Panc1 (cell line): ENCODE results near the gene HUNK.

ENCODE experiments used
- POLR2AphosphoS5 ChIP-seq: IDR thresholded peaks from 2 replicates; pipeline ENCODE4 v1.6.1; 2012; ENCODE audit warnings: mild to moderate bottlenecking, low read depth, low read length, moderate library complexity
- SIN3A ChIP-seq: IDR thresholded peaks from 2 replicates; pipeline ENCODE4 v1.6.1; 2012; ENCODE audit warnings: low read depth, mild to moderate bottlenecking, low read length, moderate library complexity, borderline replicate concordance; ENCODE audit not compliant: insufficient read depth
- TCF7L2 ChIP-seq: IDR thresholded peaks from 2 replicates; pipeline ENCODE4 v1.6.1; 2011; ENCODE audit warnings: mild to moderate bottlenecking, low read depth, low read length, inconsistent platforms
- TF ChIP-seq, protein P1 (sequence below): fragments of 450-650 bp; IDR thresholded peaks from 2 replicates; pipeline ENCODE4 v1.5.1; 2017; ENCODE audit warnings: mild to moderate bottlenecking
- TF ChIP-seq, protein P2 (sequence below), 2 experiments: IDR thresholded peaks; 2 replicates each; pipeline ENCODE4 v1.6.1; 2011 to 2012; ENCODE audit warnings: low read depth in 2 of 2, control low read depth in 1 of 2, low read length in 1 of 2, mild to moderate bottlenecking in 1 of 2, moderate library complexity in 1 of 2; ENCODE audit not compliant: insufficient read depth in 1 of 2

DNA sequence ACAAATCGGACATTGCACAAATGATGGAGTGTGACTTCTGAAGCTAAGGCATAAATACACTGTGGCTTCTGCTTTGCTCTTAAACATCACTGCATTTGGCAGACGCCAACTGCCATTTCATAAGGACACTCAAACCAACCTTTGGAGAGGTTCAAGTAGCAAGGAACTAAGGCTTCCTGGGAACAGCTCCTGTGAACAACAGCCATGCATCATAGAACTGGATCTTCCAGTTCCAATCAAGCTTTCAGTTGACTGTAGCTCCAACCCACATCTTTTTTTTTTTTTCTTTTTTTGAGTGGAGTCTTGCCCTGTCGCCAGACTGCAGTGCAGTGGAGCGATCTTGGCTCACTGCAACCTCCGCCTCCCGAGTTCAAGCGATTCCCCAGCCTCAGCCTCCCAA, 10.7 kb upstream of the HUNK start:
- TF ChIP-seq, protein P1, sequence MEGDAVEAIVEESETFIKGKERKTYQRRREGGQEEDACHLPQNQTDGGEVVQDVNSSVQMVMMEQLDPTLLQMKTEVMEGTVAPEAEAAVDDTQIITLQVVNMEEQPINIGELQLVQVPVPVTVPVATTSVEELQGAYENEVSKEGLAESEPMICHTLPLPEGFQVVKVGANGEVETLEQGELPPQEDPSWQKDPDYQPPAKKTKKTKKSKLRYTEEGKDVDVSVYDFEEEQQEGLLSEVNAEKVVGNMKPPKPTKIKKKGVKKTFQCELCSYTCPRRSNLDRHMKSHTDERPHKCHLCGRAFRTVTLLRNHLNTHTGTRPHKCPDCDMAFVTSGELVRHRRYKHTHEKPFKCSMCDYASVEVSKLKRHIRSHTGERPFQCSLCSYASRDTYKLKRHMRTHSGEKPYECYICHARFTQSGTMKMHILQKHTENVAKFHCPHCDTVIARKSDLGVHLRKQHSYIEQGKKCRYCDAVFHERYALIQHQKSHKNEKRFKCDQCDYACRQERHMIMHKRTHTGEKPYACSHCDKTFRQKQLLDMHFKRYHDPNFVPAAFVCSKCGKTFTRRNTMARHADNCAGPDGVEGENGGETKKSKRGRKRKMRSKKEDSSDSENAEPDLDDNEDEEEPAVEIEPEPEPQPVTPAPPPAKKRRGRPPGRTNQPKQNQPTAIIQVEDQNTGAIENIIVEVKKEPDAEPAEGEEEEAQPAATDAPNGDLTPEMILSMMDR = no peak
- no peak for TF ChIP-seq POLR2AphosphoS5
- TF ChIP-seq, protein P2, sequence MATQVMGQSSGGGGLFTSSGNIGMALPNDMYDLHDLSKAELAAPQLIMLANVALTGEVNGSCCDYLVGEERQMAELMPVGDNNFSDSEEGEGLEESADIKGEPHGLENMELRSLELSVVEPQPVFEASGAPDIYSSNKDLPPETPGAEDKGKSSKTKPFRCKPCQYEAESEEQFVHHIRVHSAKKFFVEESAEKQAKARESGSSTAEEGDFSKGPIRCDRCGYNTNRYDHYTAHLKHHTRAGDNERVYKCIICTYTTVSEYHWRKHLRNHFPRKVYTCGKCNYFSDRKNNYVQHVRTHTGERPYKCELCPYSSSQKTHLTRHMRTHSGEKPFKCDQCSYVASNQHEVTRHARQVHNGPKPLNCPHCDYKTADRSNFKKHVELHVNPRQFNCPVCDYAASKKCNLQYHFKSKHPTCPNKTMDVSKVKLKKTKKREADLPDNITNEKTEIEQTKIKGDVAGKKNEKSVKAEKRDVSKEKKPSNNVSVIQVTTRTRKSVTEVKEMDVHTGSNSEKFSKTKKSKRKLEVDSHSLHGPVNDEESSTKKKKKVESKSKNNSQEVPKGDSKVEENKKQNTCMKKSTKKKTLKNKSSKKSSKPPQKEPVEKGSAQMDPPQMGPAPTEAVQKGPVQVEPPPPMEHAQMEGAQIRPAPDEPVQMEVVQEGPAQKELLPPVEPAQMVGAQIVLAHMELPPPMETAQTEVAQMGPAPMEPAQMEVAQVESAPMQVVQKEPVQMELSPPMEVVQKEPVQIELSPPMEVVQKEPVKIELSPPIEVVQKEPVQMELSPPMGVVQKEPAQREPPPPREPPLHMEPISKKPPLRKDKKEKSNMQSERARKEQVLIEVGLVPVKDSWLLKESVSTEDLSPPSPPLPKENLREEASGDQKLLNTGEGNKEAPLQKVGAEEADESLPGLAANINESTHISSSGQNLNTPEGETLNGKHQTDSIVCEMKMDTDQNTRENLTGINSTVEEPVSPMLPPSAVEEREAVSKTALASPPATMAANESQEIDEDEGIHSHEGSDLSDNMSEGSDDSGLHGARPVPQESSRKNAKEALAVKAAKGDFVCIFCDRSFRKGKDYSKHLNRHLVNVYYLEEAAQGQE (IDR thresholded peaks at IDR 0.05; ENCODE audit: insufficient read depth in 1 of 2, low read depth in 2 of 2, low read length in 1 of 2) = no peak
- TF ChIP-seq TCF7L2 = no peak
- no peak for TF ChIP-seq SIN3A
